Lung (tissue), 12 donors: ENCODE data around the gene ABHD16B. TPM values are rescaled to one million over a fixed set of nuclear protein-coding genes. Genes with fewer than 3 reads are reported as not detected.
A peak's percentile ranks its signal among the peaks of the same experiment; 100 is the strongest.

ENCODE experiments used
- ATAC-seq: fragments of 200-7000 bp; cut with Tn5 transposase; one replicate; pipeline ENCODE4 v1.9.1; 2020; ENCODE audit warnings: moderate number of reproducible peaks; ENCODE audit not compliant: insufficient read depth, low FRiP score
- DNase-seq, 3 donors: peaks; one replicate each; pipeline ENCODE4 v3.0.0-alpha.2; 2013 to 2017
- H3K27ac ChIP-seq, 2 donors: one replicate each; pipeline ENCODE4 v1.5.1; 2013; ENCODE audit warnings: mild to moderate bottlenecking in 2 of 2, moderate library complexity in 2 of 2, control low read depth in 1 of 2, inconsistent platforms in 1 of 2, low read depth in 1 of 2, low read length in 1 of 2
- H3K27me3 ChIP-seq, 3 donors: one replicate each; pipeline ENCODE4 v1.5.1; 2013; ENCODE audit warnings: low read length in 2 of 3; ENCODE audit not compliant: control insufficient read depth in 3 of 3, insufficient read depth in 3 of 3
- H3K36me3 ChIP-seq, 4 donors: one replicate each; pipeline ENCODE4 v1.5.1; 2013; ENCODE audit warnings: low read length in 4 of 4, mild to moderate bottlenecking in 1 of 4, moderate library complexity in 1 of 4; ENCODE audit not compliant: control insufficient read depth in 4 of 4, insufficient read depth in 4 of 4
- H3K4me1 ChIP-seq, 5 donors: one replicate each; pipeline ENCODE4 v1.5.1; 2013; ENCODE audit warnings: low read length in 5 of 5, mild to moderate bottlenecking in 2 of 5, moderate library complexity in 1 of 5; ENCODE audit not compliant: control insufficient read depth in 5 of 5, insufficient read depth in 5 of 5
- H3K4me3 ChIP-seq: one replicate; pipeline ENCODE4 v1.5.1; 2013; ENCODE audit warnings: mild to moderate bottlenecking, control low read depth, moderate library complexity
- H3K9ac ChIP-seq, 2 donors: one replicate each; pipeline ENCODE4 v1.5.1; 2013; ENCODE audit warnings: low read length in 2 of 2, control low read depth in 1 of 2; ENCODE audit not compliant: insufficient read depth in 1 of 2
- H3K9me3 ChIP-seq, 4 donors: one replicate each; pipeline ENCODE4 v1.5.1; 2013; ENCODE audit warnings: low read length in 3 of 4, mild to moderate bottlenecking in 1 of 4, moderate library complexity in 1 of 4; ENCODE audit not compliant: control insufficient read depth in 4 of 4, insufficient read depth in 3 of 4
- CTCF ChIP-seq: IDR thresholded peaks from 2 replicates; pipeline ENCODE4 v1.5.1; 2012; ENCODE audit warnings: mild to moderate bottlenecking; ENCODE audit errors: control extremely low read depth, extremely low read depth
- WGBS, 2 donors: extraction: QIAGEN DNeasy Blood & Tissue Kit; methylation state at CpG; one replicate each; pipeline ENCODE4 v1.1.7; 2013; 5-methylcytosine and 5-hydroxymethylcytosine counted together
- polyA plus RNA-seq, 2 donors: library from polyadenylated mRNA; stranded (reverse); fragments of 200-250 nt; gene quantifications; one replicate each; pipeline ENCODE4 v1.2.1, GENCODE V29; 2013
- total RNA-seq, 2 donors: library from RNA; depleted of rRNA in 1 of 2; stranded (reverse); fragments of >200 nt in 1 of 2; gene quantifications; one replicate each; pipeline ENCODE4 v1.2.1, GENCODE V29; 2014 to 2021
- donor health status: control.
- donor health status: control.
- donor health status: Bipolar disorder and iron deficiency.
- donor health status: healthy.
- donor health status: DM: yes; HTN: yes; CAD: no.

ABHD16B gene
- total and polyA plus RNA-seq, 4 donors, result 0.89 to 1.5 TPM; not detected in 2

DNA sequence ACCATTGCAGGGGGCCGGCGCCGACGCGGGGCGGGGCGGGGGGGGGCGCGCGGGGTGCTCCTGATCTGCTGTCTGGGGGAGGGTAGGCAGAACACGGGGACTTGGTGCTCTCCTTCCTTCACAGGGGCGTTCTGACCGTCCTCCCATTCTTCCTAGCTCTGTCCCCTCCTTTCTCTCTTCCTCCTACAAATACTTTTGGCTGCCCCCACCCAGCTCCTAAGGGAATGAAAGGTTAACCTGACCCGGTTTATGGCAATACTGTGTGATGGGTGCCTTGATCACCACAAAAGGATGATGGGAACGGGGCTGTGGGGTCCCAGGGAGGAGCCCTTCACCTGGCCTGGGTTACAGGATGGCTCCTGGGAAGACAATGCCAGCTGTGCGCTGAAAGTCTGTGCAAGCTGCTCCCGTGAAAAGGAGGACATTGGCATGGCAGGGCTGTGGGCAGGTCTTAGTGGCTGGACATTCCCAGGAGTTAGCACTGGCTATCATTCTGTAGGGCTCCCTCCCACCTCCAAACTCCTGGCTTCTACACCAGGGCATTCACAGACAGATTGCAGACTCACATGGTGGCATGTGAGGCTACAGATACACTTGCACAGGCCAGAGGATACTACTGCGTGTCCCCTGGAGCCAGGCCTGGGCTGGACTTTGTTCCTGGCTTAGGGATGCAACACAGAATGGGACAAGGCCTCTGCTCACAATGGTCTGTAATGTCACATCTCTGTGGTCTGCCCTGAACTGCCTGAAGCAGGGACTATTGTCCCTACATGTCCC is 1.9 kb downstream of the ABHD16B start:
- WGBS, 2 donors, result 84 to 90% methylated on average over 18 of the region's 18 CpGs

GRCh38 chr20:63863798-63864544 is 2.7 kb downstream of the ABHD16B start:
- peaks cover 0 to 19% (median 4%) of the 10 kb centered on the region in 5 donors for H3K4me1 ChIP-seq
- peak overlapping the region; percentile 74 to 95 for H3K27ac ChIP-seq
- H3K9ac ChIP-seq, result peak overlapping the region; percentile 56 to 76
- TF ChIP-seq CTCF, result peak; percentile 72
- H3K36me3 ChIP-seq, result peaks cover 2 to 15% (median 6%) of the 10 kb centered on the region in 4 donors
- no peaks in the 10 kb centered on the region for H3K9me3 ChIP-seq
- peak; percentile 82 for ATAC-seq
- peak overlapping the region; percentile 25 for H3K4me3 ChIP-seq
- WGBS, 2 donors, result 2 to 4% methylated on average over 38 of the region's 38 CpGs
- H3K27me3 ChIP-seq, result no peaks in the 10 kb centered on the region
- peak; percentile 74 to 88 (median 80) for DNase-seq

More for the DNA sequence above, 1.9 kb downstream of the ABHD16B start:
- Histone ChIP-seq H3K9ac (no peak overlapping the region), H3K9me3 (no peaks in the 10 kb centered on the region), H3K36me3 (peaks cover 0 to 13% (median 3%) of the 10 kb centered on the region in 4 donors), H3K27ac (peak overlapping the region in 1 of 2 donors; percentile 95), H3K27me3 (no peaks in the 10 kb centered on the region), H3K4me1 (peaks cover 0 to 27% (median 12%) of the 10 kb centered on the region in 5 donors), H3K4me3 (peak overlapping the region; percentile 1)
- no peak for TF ChIP-seq CTCF
- DNase-seq (no peak), ATAC-seq (no peak)

DNA sequence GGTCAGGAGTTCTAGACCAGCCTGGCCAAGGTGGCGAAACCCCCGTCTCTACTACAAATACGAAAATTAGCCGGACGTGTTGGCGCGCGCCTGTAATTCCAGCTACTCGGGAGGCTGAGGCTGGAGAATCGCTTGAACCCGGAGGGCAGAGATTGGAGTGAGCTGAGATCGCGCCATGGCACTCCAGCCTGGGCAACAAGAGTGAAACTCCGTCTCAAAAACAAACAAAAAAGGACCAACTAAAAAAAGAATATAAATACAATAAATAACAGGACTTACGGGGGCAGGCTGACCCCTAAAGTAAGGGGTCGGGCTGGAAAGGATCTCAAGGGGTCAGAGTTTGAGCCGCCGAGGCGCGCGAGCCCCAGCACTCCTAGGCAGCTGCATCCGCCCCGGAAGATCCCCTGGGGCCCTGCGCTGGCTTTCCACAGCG is 3.3 kb downstream of the ABHD16B start:
- ATAC-seq (no peak), DNase-seq (no peak)
- Histone ChIP-seq H3K27me3 (no peaks in the 10 kb centered on the region), H3K4me3 (peak overlapping the region; percentile 62), H3K4me1 (peaks cover 0 to 13% (median 4%) of the 10 kb centered on the region in 5 donors), H3K36me3 (peaks cover 4 to 21% (median 8%) of the 10 kb centered on the region in 4 donors), H3K9me3 (no peaks in the 10 kb centered on the region), H3K27ac (peak overlapping the region; percentile 74 to 95), H3K9ac (peak overlapping the region; percentile 56 to 68)
- TF ChIP-seq CTCF, result no peak
- WGBS, 2 donors, result 1% methylated on average over 25 of the region's 25 CpGs
